K562 (cell line): Measurements from ENCODE around the gene NOXRED1. TPM values are rescaled to one million over a fixed set of nuclear protein-coding genes. Genes with fewer than 3 reads are reported as not detected.

Source experiments
- ATAC-seq: fragments of 200-7000 bp; cut with Tn5 transposase; 3 replicates; pipeline ENCODE4 v1.9.1; 2020; ENCODE audit warnings: moderate library complexity
- BruUV-seq: library from RNA; stranded (reverse); fragments of 400-500 nt; replicated peaks from 2 replicates; lab custom pipeline; 2021; lab: Mats Ljungman, UMichigan
- CTCF ChIA-PET: fragments of 300-600 bp; formaldehyde crosslinking; extraction: SDS; loops from one replicate; lab custom pipeline; 2021; ENCODE audit warnings: low intra/inter-chr PET ratio; lab: Yijun Ruan, JAX
- POLR2A ChIA-PET: fragments of 300-600, 350-650 bp; sonication (Branson Sonifier 250); formaldehyde crosslinking; extraction: SDS; loops from one replicate; lab custom pipeline; 2021; ENCODE audit warnings: antibody characterized with exemption, inconsistent platforms; lab: Yijun Ruan, JAX
- DNase-seq, 4 experiments: peaks; one replicate each; pipeline versions ENCODE4 v3.0.0 to v3.0.0-alpha.2; 2011 to 2018; ENCODE audit warnings: low spot score in 3 of 4, mixed read lengths in 3 of 4; ENCODE audit errors: extremely low read depth in 1 of 4
- FAIRE-seq: peaks from 2 replicates; lab custom pipeline; 2011; peaks lifted over from hg19 to GRCh38; lab: Jason Lieb, UNC
- H2AFZ ChIP-seq: 2 replicates; pipeline ENCODE4 v1.6.0; 2011; ENCODE audit warnings: low read depth, low read length, control low read depth, inconsistent platforms
- H3K27ac ChIP-seq: fragments of 200-600 bp; 3 replicates; pipeline ENCODE4 v1.8.0; 2011; ENCODE audit warnings: low read depth, mild to moderate bottlenecking, control low read depth, inconsistent platforms, low read length, moderate library complexity, mixed read lengths; ENCODE audit errors: extremely low read depth
- H3K27me3 ChIP-seq, 2 experiments: fragments of 300-600 bp in 1 of 2; 2 replicates in 1 of 2; 3 replicates in 1 of 2; pipeline versions ENCODE4 v1.6.0 to v1.8.0; 2011; ENCODE audit warnings: inconsistent platforms in 2 of 2, low read length in 2 of 2, mild to moderate bottlenecking in 1 of 2, mixed read lengths in 1 of 2, moderate library complexity in 1 of 2; ENCODE audit not compliant: control insufficient read depth in 2 of 2, insufficient read depth in 2 of 2
- H3K36me3 ChIP-seq: fragments of 300-600 bp; 3 replicates; pipeline ENCODE4 v1.8.0; 2011; ENCODE audit warnings: mild to moderate bottlenecking, low read length, inconsistent platforms; ENCODE audit not compliant: control insufficient read depth, insufficient read depth
- H3K4me1 ChIP-seq, 2 experiments: fragments of 200-600 bp in 1 of 2; replicated peaks in 1 of 2; 2 replicates in 1 of 2; 3 replicates in 1 of 2; pipeline versions ENCODE4 v1.5.1 to v1.8.0; 2011; ENCODE audit warnings: inconsistent platforms in 2 of 2, low read length in 2 of 2, mild to moderate bottlenecking in 1 of 2, mixed read lengths in 1 of 2, moderate library complexity in 1 of 2; ENCODE audit not compliant: control insufficient read depth in 2 of 2, insufficient read depth in 2 of 2
- H3K4me2 ChIP-seq: 2 replicates; pipeline ENCODE4 v1.6.1; 2011; ENCODE audit warnings: low read length, control low read depth, inconsistent platforms, mixed read lengths; ENCODE audit not compliant: insufficient read depth
- H3K4me3 ChIP-seq: fragments of 200-600 bp; sonication (generic), shearing (Covaris generic); 2 replicates; pipeline ENCODE4 v1.5.1; 2016; ENCODE audit warnings: control low read depth, inconsistent platforms
- H3K79me2 ChIP-seq: fragments of 200-600 bp; 3 replicates; pipeline ENCODE4 v1.8.0; 2011; ENCODE audit warnings: low read length, inconsistent platforms; ENCODE audit not compliant: control insufficient read depth, insufficient read depth
- H3K9ac ChIP-seq, 2 experiments: 2 replicates each; pipeline versions ENCODE4 v1.6.0 to v1.6.1; 2011; ENCODE audit warnings: low read depth in 2 of 2, low read length in 2 of 2, control low read depth in 1 of 2, inconsistent platforms in 1 of 2, mild to moderate bottlenecking in 1 of 2, mixed read lengths in 1 of 2; ENCODE audit not compliant: insufficient read depth in 1 of 2
- H3K9me1 ChIP-seq: one replicate; pipeline ENCODE4 v1.6.0; 2011; ENCODE audit warnings: inconsistent platforms, mild to moderate bottlenecking, low read length, moderate library complexity; ENCODE audit not compliant: control insufficient read depth, insufficient read depth
- H3K9me3 ChIP-seq: replicated peaks from 2 replicates; pipeline ENCODE4 v1.5.1; 2011; ENCODE audit warnings: low read depth, low read length, inconsistent platforms; ENCODE audit not compliant: control insufficient read depth, insufficient read depth
- H4K20me1 ChIP-seq: replicated peaks from 2 replicates; pipeline ENCODE4 v1.6.1; 2011; ENCODE audit warnings: low read length, inconsistent platforms, mixed read lengths; ENCODE audit not compliant: control insufficient read depth, insufficient read depth
- ATF7 ChIP-seq: fragments of 450-650 bp; IDR thresholded peaks from 2 replicates; pipeline ENCODE4 v1.7.1; 2014; ENCODE audit warnings: mild to moderate bottlenecking, moderate library complexity
- COPS2 ChIP-seq: fragments of 450-650 bp; conservative IDR thresholded peaks from 2 replicates; pipeline ENCODE4 v1.6.1; 2016; ENCODE audit warnings: mild to moderate bottlenecking, moderate library complexity
- DIDO1 ChIP-seq: fragments of 450-650 bp; IDR thresholded peaks from 2 replicates; pipeline ENCODE4 v1.6.1; 2016; ENCODE audit warnings: low read depth, missing biosample characterization, missing genetic modification characterization
- EGR1 ChIP-seq: fragments of 450-650 bp; conservative IDR thresholded peaks from 2 replicates; pipeline ENCODE4 v1.6.1; 2017; ENCODE audit warnings: mild to moderate bottlenecking
- MAFG ChIP-seq: fragments of 450-650 bp; conservative IDR thresholded peaks from 2 replicates; pipeline ENCODE4 v1.6.1; 2016; ENCODE audit warnings: missing genetic modification characterization, missing compliant biosample characterization
- PHF20 ChIP-seq: fragments of 450-650 bp; IDR thresholded peaks from 2 replicates; pipeline ENCODE4 v1.6.1; 2018; ENCODE audit not compliant: partially characterized antibody
- RFX1 ChIP-seq: fragments of 450-650 bp; IDR thresholded peaks from 2 replicates; pipeline ENCODE4 v1.6.1; 2016; ENCODE audit warnings: mild to moderate bottlenecking, moderate library complexity
- SMAD2 ChIP-seq: fragments of 150-350 bp; IDR thresholded peaks from 2 replicates; pipeline ENCODE4 v1.6.1; 2014; ENCODE audit warnings: low read depth, mild to moderate bottlenecking, low read length
- SMAD3 ChIP-seq: fragments of 450-650 bp; formaldehyde crosslinking; conservative IDR thresholded peaks from 2 replicates; pipeline ENCODE4 v1.4.0; 2020; ENCODE audit warnings: mild to moderate bottlenecking
- SRF ChIP-seq, 2 experiments: fragments of 250-450, 450-650 bp in 1 of 2; sonication (Bioruptor Pico) in 1 of 2; sonication (generic) in 1 of 2; formaldehyde crosslinking; IDR thresholded peaks; 2 replicates each; pipeline versions ENCODE4 v1.5.0 to v1.5.1; 2020 to 2022; ENCODE audit warnings: mild to moderate bottlenecking in 1 of 2, missing genetic modification reagents in 1 of 2
- ZNF217 ChIP-seq: sonication (generic); formaldehyde crosslinking; IDR thresholded peaks from 2 replicates; pipeline ENCODE4 v1.8.0; 2022; ENCODE audit warnings: mild to moderate bottlenecking, missing genetic modification reagents
- ZNF780A ChIP-seq: fragments of 250-450 bp; sonication (Bioruptor Pico); IDR thresholded peaks from 2 replicates; pipeline ENCODE4 v1.5.0; 2021; ENCODE audit warnings: mild to moderate bottlenecking
- WGBS: fragments of 100-300 bp; shearing (Covaris generic); methylation state at CpG from one replicate; pipeline ENCODE4 v1.1.6; 2016; ENCODE audit warnings: low coverage, mixed read lengths; ENCODE audit not compliant: insufficient coverage; ENCODE audit errors: missing lambda C conversion rate; 5-methylcytosine and 5-hydroxymethylcytosine counted together
- in situ Hi-C: fragments of 300-500 bp; cut with MboI; formaldehyde crosslinking; loops from 4 replicates; pipeline ENCODE4 v1.15.0; 2018; ENCODE audit warnings: inconsistent platforms, mixed read lengths
- intact Hi-C: fragments of 100-400 bp; cut with micrococcal nuclease; formaldehyde crosslinking; loops from 2 replicates; pipeline ENCODE4 v1.14.2; 2022
- polyA plus RNA-seq, 8 experiments: library from polyadenylated mRNA; depleted of rRNA in 4 of 8; stranded (reverse) in 5 of 8; unstranded in 3 of 8; fragments of >200 nt; fragmentation: Nextera tagmentation in 2 of 8; fragmentation: Illumina TruSeq in 1 of 8; extraction: Ambion mirVana in 2 of 8; extraction: Trizol in 1 of 8; gene quantifications; 2 replicates each; pipeline versions ENCODE4 v1.2.1 to v1.2.3, GENCODE V29; 2011 to 2014; ENCODE audit warnings: inconsistent platforms in 1 of 8, missing spikeins in 1 of 8
- total RNA-seq, 7 experiments: library from RNA; depleted of rRNA in 6 of 7; stranded (reverse); fragments of >200 nt in 6 of 7; fragmentation: Illumina TruSeq in 2 of 7; extraction: Trizol in 2 of 7; gene quantifications; 2 replicates each; pipeline versions ENCODE4 v1.2.1 to v1.2.3, GENCODE V29; 2011 to 2021; ENCODE audit warnings: low replicate concordance in 1 of 7

Gene NOXRED1
- total and polyA plus RNA-seq, 9 of the 15 experiments (the other 6 are each of a cell fraction or from before 2014, with no cell fraction given): 0.15 to 0.85 (median 0.30) TPM

- no peak for TF ChIP-seq ZNF217 (CRISPR knock-in tag)
- TF ChIP-seq SRF (CRISPR knock-in tag; IDR thresholded peaks at IDR 0.05): no peak
- TF ChIP-seq ATF7: no peak
- no peak for TF ChIP-seq EGR1
- TF ChIP-seq ZNF780A (CRISPR knock-in tag): no peak
Measured at GRCh38 chr14:77438596-77438995, 15.3 kb upstream of the NOXRED1 start (continued).

DNA sequence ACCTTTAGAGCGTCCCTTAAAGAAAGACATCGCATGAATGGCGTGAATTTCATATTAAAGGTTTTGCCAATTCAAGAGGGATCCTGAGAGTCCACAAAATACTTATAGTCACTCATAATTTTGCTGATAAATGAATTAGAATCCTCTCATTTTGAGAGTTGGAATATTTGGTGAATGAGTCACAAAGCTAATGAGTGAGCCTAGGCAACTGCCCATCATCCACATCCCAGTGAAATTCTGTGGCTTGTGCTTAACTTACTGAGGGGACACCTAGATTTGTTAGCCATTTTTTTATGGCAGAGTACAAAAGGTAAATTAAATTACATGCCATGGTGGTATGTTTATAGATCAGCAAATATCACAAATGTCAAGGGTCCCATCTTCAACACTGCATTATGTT is 12.7 kb upstream of the NOXRED1 start:
- H3K9me3 ChIP-seq: no peaks in the 10 kb centered on the region
- peaks cover 12% of the 10 kb centered on the region; the same call in 1 of the 3 replicates for H3K36me3 ChIP-seq
- 94% methylated on average over 3 of the region's 3 CpGs for WGBS
- no peak overlapping the region for H3K4me2 ChIP-seq
- H3K27me3 ChIP-seq: no peaks in the 10 kb centered on the region
- intact Hi-C loops (no loop called here), in situ Hi-C loops (no loop called here)
- no peak overlapping the region for H3K27ac ChIP-seq
- H4K20me1 ChIP-seq: no peaks in the 10 kb centered on the region
- H2AFZ ChIP-seq: no peak overlapping the region
- H3K79me2 ChIP-seq: no peaks in the 10 kb centered on the region
- FAIRE-seq (no peak), ATAC-seq (no peak), DNase-seq (no peak)
- no peak for TF ChIP-seq RFX1
- TF ChIP-seq DIDO1: no peak
- TF ChIP-seq MAFG: no peak
- TF ChIP-seq PHF20: no peak
- no peak for TF ChIP-seq SMAD2
- TF ChIP-seq SMAD3 (CRISPR knock-in tag): no peak
- TF ChIP-seq COPS2: no peak
- no peak overlapping the region for H3K9ac ChIP-seq
- CTCF ChIA-PET: no interaction called here
- no peaks in the 10 kb centered on the region for H3K4me1 ChIP-seq
- no peak overlapping the region for H3K4me3 ChIP-seq
- POLR2A ChIA-PET: no interaction called here
- no TSS peak for BruUV-seq
- H3K9me1 ChIP-seq: no peaks in the 10 kb centered on the region
